Anterior cingulate cortex (tissue), 58 donors: Measurements from ENCODE around the gene LDLRAD4.
A peak's percentile ranks its signal among the peaks of the same experiment; 100 is the strongest.

ENCODE experiments used
- DNase-seq, 58 donors: peaks; one replicate each; lab custom pipeline; 2025; lab: John Stamatoyannopoulos, UW

Gene LDLRAD4

GRCh38 chr18:13199169-13199568 lies 19.4 kb upstream of the LDLRAD4 start:
- no peak for DNase-seq

- DNase-seq, result no peak
These were observed 17.3 kb upstream of the LDLRAD4 start for GRCh38 chr18:13201292-13201691.

GRCh38 chr18:13202571-13202970 lies 16.0 kb upstream of the LDLRAD4 start:
- DNase-seq, result no peak

GRCh38 chr18:13206301-13206700 lies 12.3 kb upstream of the LDLRAD4 start:
- no peak for DNase-seq

- no peak for DNase-seq
These were observed 11.3 kb upstream of the LDLRAD4 start for GRCh38 chr18:13207294-13207693.

- no peak for DNase-seq
These were observed 7.0 kb upstream of the LDLRAD4 start for GRCh38 chr18:13211534-13211933.

GRCh38 chr18:13213036-13213795 lies 5.3 kb upstream of the LDLRAD4 start:
- no peak for DNase-seq

GRCh38 chr18:13214609-13215008 lies 4.0 kb upstream of the LDLRAD4 start:
- no peak for DNase-seq

GRCh38 chr18:13216092-13216582 lies 2.4 kb upstream of the LDLRAD4 start:
- DNase-seq, result peak in 55 of 58 donors; percentile 20 to 90 (median 72)

GRCh38 chr18:13216711-13217465 lies 1.7 kb upstream of the LDLRAD4 start:
- peak in 31 of 58 donors; percentile 35 to 86 (median 65) for DNase-seq

GRCh38 chr18:13217466-13217961 lies 1.0 kb upstream of the LDLRAD4 start:
- DNase-seq, result peak in 51 of 58 donors; percentile 19 to 86 (median 63)

- peak in 9 of 58 donors; percentile 41 to 66 (median 55) for DNase-seq
These were observed 591 bp upstream of the LDLRAD4 start for GRCh38 chr18:13217971-13218367.

GRCh38 chr18:13218997-13219396 lies 437 bp downstream of the LDLRAD4 start:
- DNase-seq, result no peak

GRCh38 chr18:13219593-13220159 lies 1.1 kb downstream of the LDLRAD4 start:
- no peak for DNase-seq

- peak in 7 of 58 donors; percentile 10 to 55 (median 47) for DNase-seq
These were observed 1.9 kb downstream of the LDLRAD4 start for GRCh38 chr18:13220361-13220991.

- DNase-seq, result peak in 36 of 58 donors; percentile 5 to 71 (median 40)
These were observed 3.6 kb downstream of the LDLRAD4 start for GRCh38 chr18:13221869-13222855.

GRCh38 chr18:13222856-13223281 lies 4.3 kb downstream of the LDLRAD4 start:
- DNase-seq, result no peak

GRCh38 chr18:13223311-13224143 lies 5.0 kb downstream of the LDLRAD4 start:
- peak in 1 of 58 donors; percentile 17 for DNase-seq
